ENCODE data around the gene TMEM33. TPM values are rescaled to one million over a fixed set of nuclear protein-coding genes. Genes with fewer than 3 reads are reported as not detected.

Gene TMEM33
- total RNA-seq, 1 experiment from 2014 or later: 48.1 TPM

- Histone ChIP-seq H3K9me3 (ENCODE audit: control insufficient read depth, insufficient read depth, low read depth, low read length) (no peaks in the 10 kb centered on the region), H3K27ac (ENCODE audit: low read length) (peak overlapping the region; percentile 90), H3K4me1 (ENCODE audit: control insufficient read depth, insufficient read depth, low read length) (peaks cover 7% of the 10 kb centered on the region), H3K4me3 (ENCODE audit: low read depth in 2 of 2, low read length in 2 of 2) (peak overlapping the region; percentile 94 to 98), H3K36me3 (ENCODE audit: control insufficient read depth, insufficient read depth, low read length) (peaks cover 7% of the 10 kb centered on the region), H3K27me3 (ENCODE audit: control insufficient read depth, insufficient read depth, low read length) (no peaks in the 10 kb centered on the region; the same call in 1 of the 2 replicates)
- in situ Hi-C loops (cut with HindIII; ENCODE audit: low pct_unique_long_range_greater_than_20kb, low sequenced_read_pairs): no loop called here
- POLR2A ChIA-PET: no interaction called here
- intact Hi-C loops (cut with micrococcal nuclease; ENCODE audit: unreplicated experiment): no loop called here
- CTCF ChIA-PET: no interaction called here
- no TSS peak for BruUV-seq (replicated peaks)
- TF ChIP-seq CTCF (IDR thresholded peaks at IDR 0.05): no peak
- no peak for TF ChIP-seq POLR2AphosphoS5 (IDR thresholded peaks at IDR 0.05; ENCODE audit: low read depth, low read length)
- TF ChIP-seq SIN3A (IDR thresholded peaks at IDR 0.05; ENCODE audit: borderline replicate concordance, insufficient read depth, low read depth, low read length): no peak
- no peak for TF ChIP-seq TCF7L2 (IDR thresholded peaks at IDR 0.05; ENCODE audit: low read depth, low read length)
- no peak for TF ChIP-seq REST (IDR thresholded peaks at IDR 0.05; ENCODE audit: insufficient read depth in 1 of 2, low read depth in 2 of 2, low read length in 1 of 2)
- ATAC-seq (peak; percentile 75), DNase-seq (ENCODE audit: low read depth, low spot score) (peak; percentile 71)
These were observed 1.2 kb upstream of the TMEM33 start for GRCh38 chr4:41933997-41934503.

- H3K36me3 ChIP-seq (ENCODE audit: control insufficient read depth, insufficient read depth, low read length): peaks cover 11% of the 10 kb centered on the region
- peak overlapping the region; percentile 90 for H3K27ac ChIP-seq (ENCODE audit: low read length)
- no peaks in the 10 kb centered on the region; the same call in 1 of the 2 replicates for H3K27me3 ChIP-seq (ENCODE audit: control insufficient read depth, insufficient read depth, low read length)
- H3K4me1 ChIP-seq (ENCODE audit: control insufficient read depth, insufficient read depth, low read length): peaks cover 7% of the 10 kb centered on the region
- no peaks in the 10 kb centered on the region for H3K9me3 ChIP-seq (ENCODE audit: control insufficient read depth, insufficient read depth, low read depth, low read length)
- intact Hi-C loops (cut with micrococcal nuclease; ENCODE audit: unreplicated experiment): no loop called here
- DNase-seq (ENCODE audit: low read depth, low spot score) (peak; percentile 27), ATAC-seq (peak; percentile 13; the same call in 1 of the 2 replicates)
- no TSS peak for BruUV-seq (replicated peaks)
- in situ Hi-C loops (cut with HindIII; ENCODE audit: low pct_unique_long_range_greater_than_20kb, low sequenced_read_pairs): no loop called here
- H3K4me3 ChIP-seq (ENCODE audit: low read depth in 2 of 2, low read length in 2 of 2): peak overlapping the region; percentile 94 to 98
- TF ChIP-seq POLR2AphosphoS5 (IDR thresholded peaks at IDR 0.05; ENCODE audit: low read depth, low read length) (no peak), CTCF (IDR thresholded peaks at IDR 0.05) (no peak), SIN3A (IDR thresholded peaks at IDR 0.05; ENCODE audit: borderline replicate concordance, insufficient read depth, low read depth, low read length) (no peak), TCF7L2 (IDR thresholded peaks at IDR 0.05; ENCODE audit: low read depth, low read length) (no peak), REST (IDR thresholded peaks at IDR 0.05; ENCODE audit: insufficient read depth in 1 of 2, low read depth in 2 of 2, low read length in 1 of 2) (no peak)
- POLR2A ChIA-PET: no interaction called here
- CTCF ChIA-PET: no interaction called here
These were observed 722 bp upstream of the TMEM33 start for GRCh38 chr4:41934514-41934900.

Measured in Panc1 (cell line).